Effector memory CD4-positive, alpha-beta T cell (primary cell): Measurements from ENCODE around the gene SLC6A12.

Source experiments
- DNase-seq, 3 donors: peaks; one replicate each; pipeline ENCODE4 v3.0.0-alpha.2; 2020
- H3K27ac ChIP-seq: 2 replicates; pipeline ENCODE4 v1.7.0; 2013; ENCODE audit warnings: mild to moderate bottlenecking, low read length, moderate library complexity; ENCODE audit not compliant: insufficient read depth, poor library complexity, severe bottlenecking
- H3K27me3 ChIP-seq: replicated peaks from 2 replicates; pipeline ENCODE4 v1.7.0; 2013; ENCODE audit warnings: mild to moderate bottlenecking, low read length; ENCODE audit not compliant: insufficient read depth, control insufficient read depth, poor library complexity, severe bottlenecking
- H3K36me3 ChIP-seq: 2 replicates; pipeline ENCODE4 v1.7.0; 2013; ENCODE audit warnings: mild to moderate bottlenecking, low read length, moderate library complexity; ENCODE audit not compliant: control insufficient read depth, insufficient read depth
- H3K4me1 ChIP-seq: 2 replicates; pipeline ENCODE4 v1.7.0; 2013; ENCODE audit warnings: low read length, mild to moderate bottlenecking; ENCODE audit not compliant: control insufficient read depth, insufficient read depth, poor library complexity, severe bottlenecking
- H3K4me3 ChIP-seq: 2 replicates; pipeline ENCODE4 v1.7.0; 2013; ENCODE audit warnings: low read length, low read depth, mild to moderate bottlenecking; ENCODE audit not compliant: insufficient read depth, poor library complexity, severe bottlenecking
- H3K9me3 ChIP-seq: 2 replicates; pipeline ENCODE4 v1.7.0; 2013; ENCODE audit warnings: mild to moderate bottlenecking, low read length, moderate library complexity; ENCODE audit not compliant: control insufficient read depth

The SLC6A12 gene

GRCh38 chr12:145369-145960 is 68.5 kb downstream of the SLC6A12 start:
- Histone ChIP-seq H3K4me3 (no peak overlapping the region), H3K4me1 (no peaks in the 10 kb centered on the region), H3K27me3 (no peaks in the 10 kb centered on the region), H3K9me3 (no peaks in the 10 kb centered on the region), H3K27ac (no peak overlapping the region), H3K36me3 (no peaks in the 10 kb centered on the region)
- DNase-seq: no peak

GRCh38 chr12:144650-145284 is 69.2 kb downstream of the SLC6A12 start:
- no peak overlapping the region for H3K4me3 ChIP-seq
- DNase-seq: no peak
- no peaks in the 10 kb centered on the region for H3K9me3 ChIP-seq
- H3K27ac ChIP-seq: no peak overlapping the region
- no peaks in the 10 kb centered on the region for H3K36me3 ChIP-seq
- peaks cover 5% of the 10 kb centered on the region for H3K27me3 ChIP-seq
- no peaks in the 10 kb centered on the region for H3K4me1 ChIP-seq

GRCh38 chr12:143964-144649 is 69.8 kb downstream of the SLC6A12 start:
- H3K27ac ChIP-seq: no peak overlapping the region
- no peaks in the 10 kb centered on the region for H3K36me3 ChIP-seq
- H3K4me3 ChIP-seq: no peak overlapping the region
- DNase-seq: no peak
- no peaks in the 10 kb centered on the region for H3K9me3 ChIP-seq
- H3K27me3 ChIP-seq: peaks cover 9% of the 10 kb centered on the region
- no peaks in the 10 kb centered on the region for H3K4me1 ChIP-seq

GRCh38 chr12:140162-140561 is 73.8 kb downstream of the SLC6A12 start:
- Histone ChIP-seq H3K4me1 (no peaks in the 10 kb centered on the region), H3K27ac (no peak overlapping the region), H3K9me3 (no peaks in the 10 kb centered on the region), H3K27me3 (peaks cover 9% of the 10 kb centered on the region), H3K4me3 (no peak overlapping the region), H3K36me3 (no peaks in the 10 kb centered on the region)
- no peak for DNase-seq
